Chondrocyte (in vitro differentiated cells): ENCODE results near the gene CD247. TPM values are rescaled to one million over a fixed set of nuclear protein-coding genes. Genes with fewer than 3 reads are reported as not detected.
A peak's percentile ranks its signal among the peaks of the same experiment; 100 is the strongest.

Experiments used
- DNase-seq: peaks from one replicate; pipeline ENCODE4 v3.0.0; 2021; ENCODE audit warnings: mixed read lengths, low spot score
- H3K27ac Mint-ChIP-seq: one replicate; pipeline ENCODE4 v1.8.0; 2021; ENCODE audit warnings: mild to moderate bottlenecking, moderate library complexity, mixed read lengths; ENCODE audit not compliant: unreplicated experiment
- H3K27me3 Mint-ChIP-seq: 2 replicates; pipeline ENCODE4 v1.8.0; 2021; ENCODE audit warnings: low read depth, mixed read lengths
- H3K36me3 Mint-ChIP-seq: 2 replicates; pipeline ENCODE4 v1.8.0; 2021; ENCODE audit warnings: low read depth, mixed read lengths
- H3K4me1 Mint-ChIP-seq: 2 replicates; pipeline ENCODE4 v1.8.0; 2021; ENCODE audit warnings: low read depth, mild to moderate bottlenecking, mixed read lengths
- H3K4me3 Mint-ChIP-seq: one replicate; pipeline ENCODE4 v1.8.0; 2021; ENCODE audit warnings: mild to moderate bottlenecking, moderate library complexity, mixed read lengths; ENCODE audit not compliant: unreplicated experiment
- H3K9me3 Mint-ChIP-seq: 2 replicates; pipeline ENCODE4 v1.8.0; 2021; ENCODE audit warnings: low read depth, mixed read lengths
- CTCF ChIP-seq: fragments of 200-600 bp; sonication (generic); IDR thresholded peaks from 2 replicates; pipeline ENCODE4 v1.5.0; 2021; ENCODE audit warnings: antibody characterized with exemption, mild to moderate bottlenecking, moderate library complexity
- total RNA-seq: library from RNA; stranded (reverse); gene quantifications from 3 replicates; pipeline ENCODE4 v1.2.1, GENCODE V29; 2021

Gene CD247
- total RNA-seq, 1 donor from 2014 or later, result not detected

GRCh38 chr1:167440345-167440744 is 78.0 kb downstream of the CD247 start:
- Mint-ChIP-seq H3K9me3 (peaks cover 13% of the 10 kb centered on the region), H3K4me3 (peak overlapping the region; percentile 65), H3K27me3 (peaks cover 15% of the 10 kb centered on the region), H3K36me3 (peaks cover 4% of the 10 kb centered on the region), H3K27ac (no peak overlapping the region), H3K4me1 (peaks cover 17% of the 10 kb centered on the region)
- TF ChIP-seq CTCF, result no peak
- DNase-seq, result no peak

DNA sequence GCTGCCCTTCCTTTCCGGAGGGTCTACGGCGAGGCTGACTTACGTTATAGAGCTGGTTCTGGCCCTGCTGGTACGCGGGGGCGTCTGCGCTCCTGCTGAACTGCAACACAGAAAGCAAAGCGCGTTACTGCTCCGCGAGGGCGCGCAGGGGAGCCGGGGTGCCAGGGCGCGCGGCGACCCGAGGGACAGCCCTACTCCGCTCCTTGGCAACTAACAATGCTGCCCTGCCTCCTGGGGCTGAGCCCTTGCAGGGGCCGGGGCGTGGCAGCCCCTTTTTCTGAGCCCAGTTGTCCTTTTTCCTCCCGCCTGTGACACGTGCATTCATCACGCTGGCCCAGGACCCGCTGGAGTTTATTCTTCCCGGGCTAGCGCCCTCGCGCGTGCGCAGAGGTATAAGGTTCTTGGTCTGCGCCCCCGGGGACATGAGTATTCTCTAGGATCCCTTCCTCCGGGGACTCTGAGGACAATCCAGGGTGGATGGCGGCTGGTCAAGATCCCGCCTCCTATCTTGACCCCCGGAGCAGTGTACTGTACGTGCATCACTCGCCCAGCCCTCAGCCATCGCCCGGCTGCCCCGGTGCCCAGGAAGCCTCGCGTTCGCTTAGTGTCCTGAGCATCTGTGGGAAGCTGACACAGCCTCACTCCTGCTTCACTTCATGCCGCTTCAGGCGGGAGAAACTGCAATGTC is 78.9 kb downstream of the CD247 start:
- H3K36me3 Mint-ChIP-seq, result peaks cover 4% of the 10 kb centered on the region
- no peak overlapping the region for H3K27ac Mint-ChIP-seq
- peak overlapping the region; percentile 65 for H3K4me3 Mint-ChIP-seq
- peak; percentile 59 for TF ChIP-seq CTCF
- H3K4me1 Mint-ChIP-seq, result peaks cover 17% of the 10 kb centered on the region
- H3K9me3 Mint-ChIP-seq, result peaks cover 14% of the 10 kb centered on the region
- H3K27me3 Mint-ChIP-seq, result peaks cover 15% of the 10 kb centered on the region
- DNase-seq, result no peak

DNA sequence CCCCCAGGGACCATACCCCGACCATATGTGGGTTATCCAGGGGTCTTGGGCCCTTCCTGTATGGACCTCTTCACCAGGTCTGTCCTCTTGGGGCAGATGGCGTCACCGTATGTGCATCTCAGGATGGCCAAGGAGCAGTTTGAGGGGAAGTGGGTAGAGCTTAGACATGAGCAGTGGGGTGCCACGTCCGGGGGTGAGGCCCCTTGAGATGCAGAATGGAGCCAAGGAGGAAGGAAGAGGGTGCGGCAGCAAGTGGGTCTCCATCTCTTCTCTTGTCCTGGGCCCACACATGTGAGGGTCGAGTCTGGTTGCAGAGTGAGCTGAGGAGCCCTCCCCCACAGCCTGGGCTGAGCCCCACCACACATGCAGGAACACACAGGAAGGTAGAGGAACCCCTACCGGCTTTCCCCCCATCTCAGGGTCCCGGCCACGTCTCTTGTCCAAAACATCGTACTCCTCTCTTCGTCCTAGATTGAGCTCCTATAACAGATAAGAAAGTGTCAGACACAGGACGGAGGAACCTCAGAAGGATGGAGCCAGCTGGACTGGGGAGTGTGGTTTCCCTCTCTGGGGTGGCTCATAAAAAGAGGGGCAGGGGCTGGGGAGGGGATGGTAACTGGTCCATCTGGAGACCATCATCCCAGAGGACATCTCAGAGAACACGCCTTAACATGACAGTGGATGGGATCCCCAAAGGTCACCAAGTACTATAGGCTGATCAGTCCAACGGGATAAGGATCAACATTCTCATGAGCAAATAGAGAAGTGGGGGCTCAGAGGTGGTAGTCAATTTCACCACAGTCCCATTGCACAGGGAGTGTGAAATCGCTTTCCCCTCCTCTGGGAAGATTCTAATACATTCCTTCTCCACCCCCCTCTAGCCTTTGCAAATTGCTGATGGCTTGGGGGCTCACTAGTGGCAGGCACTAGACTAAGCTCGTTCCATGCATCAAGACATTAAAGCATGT is 79.9 kb downstream of the CD247 start:
- no peak for DNase-seq
- H3K4me3 Mint-ChIP-seq, result peak overlapping the region; percentile 6
- peaks cover 4% of the 10 kb centered on the region for H3K36me3 Mint-ChIP-seq
- peaks cover 17% of the 10 kb centered on the region for H3K4me1 Mint-ChIP-seq
- no peak for TF ChIP-seq CTCF
- no peak overlapping the region for H3K27ac Mint-ChIP-seq
- peaks cover 14% of the 10 kb centered on the region for H3K9me3 Mint-ChIP-seq
- H3K27me3 Mint-ChIP-seq, result peaks cover 11% of the 10 kb centered on the region

DNA sequence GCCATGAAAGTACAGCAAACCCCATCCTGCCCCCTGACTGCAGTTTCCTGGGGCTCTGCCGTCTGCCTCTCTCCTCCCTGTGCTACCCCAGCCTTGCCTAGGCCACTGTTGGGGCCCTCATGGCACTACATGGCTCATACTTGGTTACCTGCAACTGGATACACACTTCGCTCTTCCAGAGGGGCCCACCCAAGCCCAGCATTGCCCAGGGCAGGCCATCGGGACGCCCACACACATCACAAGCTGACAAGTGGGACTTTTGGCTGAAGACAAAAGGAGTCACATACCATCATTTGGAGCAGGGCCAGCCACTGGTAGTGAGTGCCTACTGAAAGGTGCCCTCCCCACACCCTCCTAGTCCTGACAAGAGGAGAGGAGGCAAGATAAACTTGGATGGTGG is 82.8 kb downstream of the CD247 start:
- H3K9me3 Mint-ChIP-seq, result peaks cover 14% of the 10 kb centered on the region
- H3K27me3 Mint-ChIP-seq, result peaks cover 11% of the 10 kb centered on the region
- no peak for DNase-seq
- H3K36me3 Mint-ChIP-seq, result peaks cover 4% of the 10 kb centered on the region
- H3K4me1 Mint-ChIP-seq, result peaks cover 13% of the 10 kb centered on the region
- no peak for TF ChIP-seq CTCF
- H3K4me3 Mint-ChIP-seq, result no peak overlapping the region
- H3K27ac Mint-ChIP-seq, result no peak overlapping the region

- DNase-seq, result no peak
- H3K27me3 Mint-ChIP-seq, result peaks cover 11% of the 10 kb centered on the region
- H3K36me3 Mint-ChIP-seq, result peaks cover 4% of the 10 kb centered on the region
- H3K9me3 Mint-ChIP-seq, result peaks cover 14% of the 10 kb centered on the region
- no peak overlapping the region for H3K4me3 Mint-ChIP-seq
- H3K4me1 Mint-ChIP-seq, result peaks cover 5% of the 10 kb centered on the region
- TF ChIP-seq CTCF, result no peak
- no peak overlapping the region for H3K27ac Mint-ChIP-seq
Measured at GRCh38 chr1:167434306-167434705, 84.0 kb downstream of the CD247 start.
